PC-9 (cell line): ENCODE results near the gene JUP. TPM values are rescaled to one million over a fixed set of nuclear protein-coding genes. Genes with fewer than 3 reads are reported as not detected.

Experiments
- BruUV-seq: library from RNA; stranded (reverse); fragments of 400-500 nt; replicated peaks from 2 replicates; lab custom pipeline; 2021; lab: Mats Ljungman, UMichigan
- CTCF ChIA-PET: fragments of 300-600 bp; sonication (Branson Sonifier 250); formaldehyde crosslinking; loops from one replicate; lab custom pipeline; 2022; ENCODE audit warnings: antibody characterized with exemption; lab: Charles Lee
- POLR2A ChIA-PET: fragments of 300-600 bp; sonication (Branson Sonifier 250); formaldehyde crosslinking; loops from one replicate; lab custom pipeline; 2022; ENCODE audit warnings: antibody characterized with exemption; ENCODE audit not compliant: unreplicated experiment; lab: Charles Lee
- DNase-seq, 2 experiments: peaks; one replicate each; pipeline versions ENCODE4 v3.0.0 to v3.0.0-alpha.2; 2015 to 2022; ENCODE audit warnings: mixed read lengths in 1 of 2
- H2AFZ ChIP-seq: fragments of 200-600 bp; sonication (generic); 2 replicates; pipeline ENCODE4 v1.8.1; 2017; ENCODE audit warnings: antibody characterized with exemption
- H3F3A ChIP-seq: fragments of 200-600 bp; sonication (generic); 2 replicates; pipeline ENCODE4 v1.8.1; 2017; ENCODE audit warnings: antibody characterized with exemption, mild to moderate bottlenecking, low read depth; ENCODE audit not compliant: insufficient read depth
- H3K27ac ChIP-seq: fragments of 200-600 bp; sonication (generic); 2 replicates; pipeline ENCODE4 v1.6.1; 2016; ENCODE audit warnings: mixed run types
- H3K27me3 ChIP-seq: fragments of 200-600 bp; sonication (generic); 2 replicates; pipeline ENCODE4 v1.6.1; 2016; ENCODE audit warnings: low read depth, mixed run types; ENCODE audit not compliant: insufficient read depth
- H3K36me3 ChIP-seq: fragments of 200-600 bp; sonication (generic); 2 replicates; pipeline ENCODE4 v1.6.1; 2016; ENCODE audit warnings: low read depth, mixed run types
- H3K4me1 ChIP-seq: fragments of 200-600 bp; sonication (generic); replicated peaks from 2 replicates; pipeline ENCODE4 v1.6.1; 2016; ENCODE audit warnings: mixed run types; ENCODE audit not compliant: insufficient read depth
- H3K4me2 ChIP-seq: fragments of 200-600 bp; sonication (generic); 2 replicates; pipeline ENCODE4 v1.6.1; 2017; ENCODE audit warnings: mixed run types
- H3K4me3 ChIP-seq: fragments of 200-600 bp; sonication (generic); 2 replicates; pipeline ENCODE4 v1.6.1; 2016; ENCODE audit warnings: mixed run types
- H3K79me2 ChIP-seq: fragments of 200-600 bp; sonication (generic); 2 replicates; pipeline ENCODE4 v1.6.1; 2017; ENCODE audit warnings: low read depth, mixed run types
- H3K9me2 ChIP-seq: fragments of 200-600 bp; sonication (generic); 2 replicates; pipeline ENCODE4 v1.8.1; 2017; ENCODE audit warnings: mild to moderate bottlenecking; ENCODE audit not compliant: insufficient read depth
- H3K9me3 ChIP-seq: fragments of 200-600 bp; sonication (generic); 2 replicates; pipeline ENCODE4 v1.8.1; 2016; ENCODE audit warnings: low read depth; ENCODE audit not compliant: insufficient read depth
- H4K20me1 ChIP-seq: fragments of 200-600 bp; sonication (generic); 2 replicates; pipeline ENCODE4 v1.8.1; 2017; ENCODE audit not compliant: insufficient read depth
- CTCF ChIP-seq: fragments of 200-600 bp; sonication (generic); conservative IDR thresholded peaks from 2 replicates; pipeline ENCODE4 v1.6.1; 2017; ENCODE audit warnings: mixed run types, antibody characterized with exemption, mild to moderate bottlenecking, moderate library complexity
- EZH2 ChIP-seq: fragments of 200-600 bp; sonication (generic); IDR thresholded peaks from 2 replicates; pipeline ENCODE4 v1.8.0; 2017; ENCODE audit warnings: antibody characterized with exemption, low read depth
- intact Hi-C: fragments of 100-400 bp; cut with micrococcal nuclease; formaldehyde crosslinking; loops from one replicate; pipeline ENCODE4 v1.10.0; 2022; ENCODE audit not compliant: unreplicated experiment
- total RNA-seq: library from RNA; stranded (reverse); gene quantifications from 2 replicates; pipeline ENCODE4 v1.2.3, GENCODE V29; 2021

The JUP gene
- total RNA-seq, 1 experiment from 2014 or later, result 259 TPM

GRCh38 chr17:41739661-41740352 is 46.7 kb downstream of the JUP start:
- peaks cover 32% of the 10 kb centered on the region for H3F3A ChIP-seq
- no peak for TF ChIP-seq CTCF
- no peak for TF ChIP-seq EZH2
- CTCF ChIA-PET, result no interaction called here
- peak; percentile 30 to 91 for DNase-seq
- H2AFZ ChIP-seq, result no peak overlapping the region
- H3K4me1 ChIP-seq, result peaks cover 40% of the 10 kb centered on the region
- H3K79me2 ChIP-seq, result no peaks in the 10 kb centered on the region
- intact Hi-C loops, result loop anchor here (2.0 to 10.0 kb wide), 5 partner anchors 33 to 219 kb away; partner anchors contain the start of genes JUP and KLHL11
- H3K27ac ChIP-seq, result peak overlapping the region; percentile 74
- BruUV-seq, result no TSS peak
- no peaks in the 10 kb centered on the region for H4K20me1 ChIP-seq
- peaks cover 15% of the 10 kb centered on the region; the same call in 1 of the 2 replicates for H3K27me3 ChIP-seq
- POLR2A ChIA-PET, result interaction anchor here (0.6 to 1.0 kb wide), 2 partner anchors 32 to 47 kb away, joined by 3 to 5 read pairs; partner anchors contain the start of gene JUP
- H3K9me3 ChIP-seq, result no peaks in the 10 kb centered on the region
- H3K36me3 ChIP-seq, result no peaks in the 10 kb centered on the region
- no peak overlapping the region for H3K4me3 ChIP-seq
- peak overlapping the region; percentile 42 for H3K4me2 ChIP-seq
- H3K9me2 ChIP-seq, result no peaks in the 10 kb centered on the region

- no peaks in the 10 kb centered on the region for H3K79me2 ChIP-seq
- no peak for TF ChIP-seq CTCF
- no peak for TF ChIP-seq EZH2
- no peaks in the 10 kb centered on the region for H3K9me2 ChIP-seq
- H3K9me3 ChIP-seq, result no peaks in the 10 kb centered on the region
- BruUV-seq, result no TSS peak
- no peaks in the 10 kb centered on the region for H3K36me3 ChIP-seq
- H2AFZ ChIP-seq, result no peak overlapping the region
- H4K20me1 ChIP-seq, result no peaks in the 10 kb centered on the region
- peaks cover 42% of the 10 kb centered on the region for H3K4me1 ChIP-seq
- H3K4me3 ChIP-seq, result no peak overlapping the region
- H3K27ac ChIP-seq, result peak overlapping the region; percentile 74
- intact Hi-C loops, result loop anchor here (1.0 to 10.0 kb wide), 6 partner anchors 34 to 220 kb away; partner anchors contain the start of genes JUP and KLHL11
- peak overlapping the region; percentile 42; the same call in 1 of the 2 replicates for H3K4me2 ChIP-seq
- POLR2A ChIA-PET, result no interaction called here
- peaks cover 32% of the 10 kb centered on the region for H3F3A ChIP-seq
- CTCF ChIA-PET, result interaction anchor here (0.8 kb wide), 1 partner anchor 61 kb away, joined by 9 read pairs; no protein-coding TSS in a partner anchor
- H3K27me3 ChIP-seq, result peaks cover 22% of the 10 kb centered on the region; the same call in 1 of the 2 replicates
- DNase-seq, result no peak
Measured at GRCh38 chr17:41738801-41739112, 47.8 kb downstream of the JUP start.

GRCh38 chr17:41738077-41738800 is 48.3 kb downstream of the JUP start:
- H3F3A ChIP-seq, result peaks cover 32% of the 10 kb centered on the region
- H2AFZ ChIP-seq, result peak overlapping the region; percentile 87
- POLR2A ChIA-PET, result no interaction called here
- TF ChIP-seq EZH2 (no peak), CTCF (peak; percentile 97)
- no peaks in the 10 kb centered on the region for H3K79me2 ChIP-seq
- BruUV-seq, result no TSS peak
- H3K4me3 ChIP-seq, result no peak overlapping the region
- H3K4me1 ChIP-seq, result peaks cover 42% of the 10 kb centered on the region
- intact Hi-C loops, result loop anchor here (1.0 to 10.0 kb wide), 6 partner anchors 35 to 221 kb away; partner anchors contain the start of genes JUP and KLHL11
- H3K27ac ChIP-seq, result 0 out of 2 replicates have a peak overlapping the region, but pooled peaks have one; percentile 11
- H3K27me3 ChIP-seq, result peaks cover 22% of the 10 kb centered on the region; the same call in 1 of the 2 replicates
- CTCF ChIA-PET, result interaction anchor here (1.0 kb wide), 1 partner anchor 42 kb away, joined by 3 read pairs; no protein-coding TSS in a partner anchor
- H3K9me2 ChIP-seq, result no peaks in the 10 kb centered on the region
- no peaks in the 10 kb centered on the region for H3K9me3 ChIP-seq
- H3K4me2 ChIP-seq, result peak overlapping the region; percentile 52
- no peaks in the 10 kb centered on the region for H4K20me1 ChIP-seq
- peak; percentile 56 to 79 for DNase-seq
- no peaks in the 10 kb centered on the region for H3K36me3 ChIP-seq
